GM18498 (cell line): ENCODE data around the gene IL6R.
"Not testable (repeated sequence)": the region's sequence is repeated elsewhere in the genome, so short reads cannot be mapped to it uniquely, and the experiment has no call there.

Experiments used
- ATAC-seq: cut with Tn5 transposase; IDR thresholded peaks from one replicate; pipeline ENCODE4 v1.9.1; 2021; ENCODE audit warnings: mild to moderate bottlenecking, moderate library complexity; ENCODE audit not compliant: unreplicated experiment

Gene IL6R

DNA sequence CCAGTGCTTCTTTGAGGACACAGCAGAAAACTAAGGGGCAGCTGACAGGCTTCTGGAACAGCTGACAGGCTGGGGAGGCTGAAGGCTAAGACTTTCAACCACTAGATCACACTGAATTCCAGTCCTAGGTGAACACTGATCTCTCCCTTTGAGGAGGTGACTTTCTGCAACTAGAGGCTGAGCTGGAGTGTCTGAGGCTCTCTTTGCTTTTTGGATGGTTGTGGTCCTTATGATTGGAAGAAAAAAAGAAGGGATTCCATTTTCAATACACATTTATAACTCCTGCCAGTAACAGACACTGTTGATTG is 1.4 kb downstream of the IL6R start:
- no peak for ATAC-seq

GRCh38 chr1:154406886-154407197 is 1.7 kb downstream of the IL6R start:
- ATAC-seq: peak; percentile 7

GRCh38 chr1:154407198-154408091 is 2.3 kb downstream of the IL6R start:
- ATAC-seq: peak; percentile 41

GRCh38 chr1:154408174-154408777 is 3.1 kb downstream of the IL6R start:
- ATAC-seq: no peak

GRCh38 chr1:154410185-154410827 is 5.2 kb downstream of the IL6R start:
- no peak for ATAC-seq

DNA sequence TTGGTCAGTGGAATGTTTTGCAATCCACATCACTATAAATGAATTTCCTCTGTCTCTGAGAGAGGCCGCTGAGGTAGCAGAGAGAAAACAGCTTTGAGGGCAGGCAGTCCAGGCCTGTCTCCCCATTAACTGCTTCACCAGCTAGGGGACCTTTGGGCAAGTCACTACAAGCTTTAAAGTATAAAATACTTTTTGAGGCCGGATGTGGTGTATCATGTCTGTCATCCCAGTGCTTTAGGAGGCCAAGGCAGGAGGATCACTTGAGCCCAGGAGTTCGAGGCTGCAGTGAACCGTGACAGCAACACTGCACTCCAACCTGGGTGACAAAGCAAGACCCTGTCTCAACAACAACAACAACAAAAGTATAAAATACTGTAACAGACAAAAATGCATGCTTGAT is 6.4 kb downstream of the IL6R start:
- ATAC-seq: no peak

GRCh38 chr1:154413177-154413783 is 8.1 kb downstream of the IL6R start:
- ATAC-seq: no peak

DNA sequence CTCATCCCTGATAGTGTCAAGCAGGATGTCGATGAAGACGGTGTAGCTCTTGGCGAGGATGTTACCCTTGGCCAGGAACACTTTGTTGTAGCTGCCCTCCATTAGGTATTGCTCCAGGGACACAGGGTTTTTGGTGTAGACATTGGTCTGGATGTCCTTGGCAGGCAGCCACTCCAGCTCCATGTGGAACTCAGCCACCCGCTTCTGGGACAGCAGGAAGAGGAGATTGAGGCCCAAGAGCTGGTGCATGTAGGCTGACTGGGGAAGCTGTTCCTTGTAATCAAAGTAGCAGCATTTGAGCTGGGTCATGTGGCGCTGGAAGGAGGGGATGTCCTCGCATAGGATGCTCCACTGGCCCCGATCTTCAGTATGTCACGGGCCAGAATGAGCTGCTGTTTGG is 9.5 kb downstream of the IL6R start:
- no peak for ATAC-seq

DNA sequence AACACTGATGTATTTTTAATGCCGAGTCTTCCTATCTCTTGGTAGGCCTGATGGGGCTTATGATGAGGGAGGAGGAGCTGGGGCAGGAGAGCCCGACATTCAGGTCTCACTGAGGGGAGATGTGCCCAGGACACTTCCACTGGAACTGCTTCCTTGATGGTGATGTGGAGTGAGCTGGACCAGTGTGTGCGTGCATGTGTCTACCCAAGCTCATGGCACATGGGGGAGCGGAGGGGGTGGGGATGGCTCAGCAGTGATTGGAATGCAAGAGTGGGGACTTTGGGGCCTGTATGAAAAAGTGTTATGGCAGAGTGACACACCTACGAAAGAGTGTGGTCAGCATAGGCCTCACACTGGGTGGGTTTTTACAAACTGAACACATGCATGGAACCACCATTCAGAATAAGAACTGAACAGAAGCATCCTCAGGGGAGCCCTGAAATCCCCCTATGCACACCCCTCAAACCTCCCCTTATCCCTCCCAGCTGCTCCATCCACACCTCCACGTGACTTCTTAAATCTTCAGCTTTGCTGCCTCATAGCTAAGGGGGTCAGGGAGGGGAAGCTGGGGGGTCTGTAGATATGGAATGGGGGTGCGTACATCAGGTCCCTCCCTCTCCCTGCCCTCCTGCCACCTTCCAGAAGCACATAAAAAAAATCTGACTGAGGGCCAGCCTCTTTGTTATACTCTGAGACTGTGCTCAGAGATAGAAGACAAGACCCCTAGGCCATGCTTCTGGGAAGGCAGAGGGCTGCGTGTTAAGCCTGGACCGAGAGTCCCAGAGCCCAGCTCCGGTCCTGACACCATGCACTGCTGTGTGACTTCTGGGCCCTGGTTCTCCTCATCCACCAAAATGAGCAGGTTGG is 11.6 kb downstream of the IL6R start:
- ATAC-seq: no peak

DNA sequence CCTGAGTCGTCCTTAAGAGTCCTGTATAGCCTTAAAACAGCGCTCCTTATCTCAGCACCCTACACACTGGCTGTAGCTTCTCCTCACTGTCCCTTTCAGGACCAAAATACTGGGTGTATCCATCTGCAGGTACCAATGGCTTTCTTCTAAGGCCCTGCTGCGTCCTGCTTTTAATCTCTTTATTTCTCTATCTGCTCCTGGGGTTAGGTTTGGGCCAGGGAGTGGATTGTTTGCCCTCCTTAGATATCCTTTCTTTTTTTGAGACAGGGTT is 12.1 kb downstream of the IL6R start:
- no peak for ATAC-seq

GRCh38 chr1:154418062-154418921 is 13.1 kb downstream of the IL6R start:
- no peak for ATAC-seq

DNA sequence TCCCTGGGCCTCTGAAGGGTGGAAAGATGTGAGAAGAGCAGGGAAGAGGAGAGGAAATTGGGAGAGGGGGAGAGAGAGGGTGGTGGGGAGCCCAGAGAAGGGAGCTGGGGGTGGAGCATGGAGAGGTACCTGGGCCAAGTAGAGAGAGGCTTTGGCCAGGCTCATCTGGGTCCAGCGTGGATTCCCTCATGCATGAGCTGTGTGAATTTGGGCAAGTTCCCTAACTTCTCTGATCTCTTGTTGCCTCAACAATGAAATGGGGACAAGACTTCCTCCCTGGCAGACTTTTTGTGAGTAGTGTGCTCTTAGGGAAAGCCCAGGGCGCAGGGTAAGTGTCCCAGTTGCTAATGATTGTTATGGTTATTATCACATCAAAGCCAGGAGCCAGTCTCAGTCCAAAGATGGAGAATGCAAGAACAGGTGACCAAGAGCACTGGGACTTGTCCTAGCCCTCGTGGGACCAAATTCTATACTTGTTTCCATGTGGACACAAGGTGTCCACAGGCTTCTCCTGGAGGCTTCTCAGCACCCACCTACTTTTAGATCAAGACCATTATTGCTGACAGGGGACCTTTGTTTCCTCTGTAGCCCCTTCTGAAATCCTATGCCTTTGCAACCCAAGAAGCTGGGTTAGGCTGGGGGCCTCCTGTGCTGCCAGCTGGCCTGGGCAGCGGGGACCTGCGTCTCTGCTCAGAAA is 13.9 kb downstream of the IL6R start:
- ATAC-seq: no peak

DNA sequence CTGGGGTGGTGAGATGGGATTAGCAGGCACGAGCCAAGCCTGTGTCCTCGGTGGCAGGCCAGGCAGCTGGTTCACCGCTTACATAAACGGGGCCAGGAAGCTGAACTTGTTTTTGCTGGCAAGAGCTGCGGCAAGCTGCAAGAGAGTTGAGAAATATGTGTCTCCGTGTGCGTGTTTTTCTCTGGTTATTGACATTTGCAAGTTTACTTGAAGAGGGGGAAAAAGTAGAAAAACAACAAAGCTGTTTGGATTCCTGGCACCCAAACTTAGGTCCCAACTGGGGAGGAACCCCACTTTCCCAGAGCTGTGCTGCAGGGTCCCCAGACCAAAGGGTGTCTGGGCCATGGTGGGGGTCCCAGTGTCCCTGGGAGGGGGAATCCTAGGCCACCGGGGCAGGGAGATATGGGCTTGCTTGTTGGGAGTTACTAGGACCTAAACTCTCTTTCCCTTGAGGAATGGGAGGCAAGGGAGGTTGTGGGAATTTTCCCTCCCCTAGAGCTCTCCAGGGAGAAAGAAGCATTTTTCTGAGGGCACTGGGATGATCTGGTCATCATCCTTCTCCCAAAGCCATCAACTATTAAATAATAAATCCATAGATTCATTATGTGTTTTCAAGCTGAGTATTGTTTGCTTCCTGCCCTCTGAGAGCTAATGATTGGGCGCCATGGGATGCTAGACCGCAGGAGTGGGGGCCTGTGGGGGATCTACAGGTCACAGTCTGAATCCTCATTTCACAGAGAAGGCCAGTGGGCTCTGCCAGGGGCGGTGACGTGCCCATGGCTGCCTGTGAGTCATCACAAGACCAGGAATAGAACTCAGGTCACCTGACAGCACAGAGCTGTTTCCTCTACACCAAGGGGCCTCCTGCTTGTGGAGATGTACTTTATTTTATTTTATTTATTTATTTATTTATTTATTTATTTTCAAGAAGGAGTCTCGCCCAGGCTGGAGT is 14.8 kb downstream of the IL6R start:
- ATAC-seq: peak; percentile 48

DNA sequence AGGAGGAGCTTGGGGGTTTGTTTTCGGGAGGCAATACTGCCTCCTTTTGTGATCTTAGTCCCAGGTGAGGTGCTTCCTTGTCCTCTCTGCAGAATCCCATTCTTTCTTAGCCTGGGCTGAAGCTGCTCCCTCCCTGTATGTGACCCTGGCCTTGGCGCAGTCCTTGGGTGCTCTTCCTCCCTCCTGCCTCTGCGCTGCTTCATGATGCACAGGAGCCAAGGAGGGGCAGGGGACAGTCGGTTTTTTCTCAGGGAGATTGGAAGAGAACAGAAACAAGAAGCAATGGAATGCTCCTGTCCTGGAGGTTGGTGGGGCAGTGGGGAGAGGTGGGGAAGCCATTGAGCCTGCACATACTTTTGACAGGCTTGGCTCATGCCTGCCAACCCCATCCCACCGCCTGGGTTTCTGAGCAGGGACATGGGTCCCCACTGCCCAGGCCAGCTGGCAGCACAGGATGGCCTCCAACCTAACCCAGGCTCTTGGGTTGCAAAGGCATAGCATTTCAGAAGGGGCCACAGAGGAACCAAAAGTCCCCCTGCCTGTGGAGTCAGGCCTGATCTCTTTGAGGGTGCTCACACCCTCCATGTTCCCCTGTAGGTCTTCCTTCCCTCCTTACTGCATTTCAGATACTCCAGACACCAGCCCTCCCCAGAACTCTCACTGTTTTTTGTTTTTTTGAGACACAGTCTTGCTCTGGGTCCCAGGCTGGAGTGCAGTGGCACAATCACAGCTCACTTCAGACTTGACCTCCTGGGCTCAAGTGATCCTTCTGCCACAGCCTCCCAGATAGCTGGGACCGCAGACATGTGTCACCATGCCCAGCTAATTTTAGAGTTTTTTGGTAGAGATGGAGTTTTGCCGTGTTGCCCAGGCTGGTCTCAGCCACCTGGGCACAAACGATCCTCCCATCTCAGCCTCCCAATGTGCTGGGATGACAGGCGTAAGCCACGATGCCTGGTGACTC is 16.1 kb downstream of the IL6R start:
- ATAC-seq: no peak

DNA sequence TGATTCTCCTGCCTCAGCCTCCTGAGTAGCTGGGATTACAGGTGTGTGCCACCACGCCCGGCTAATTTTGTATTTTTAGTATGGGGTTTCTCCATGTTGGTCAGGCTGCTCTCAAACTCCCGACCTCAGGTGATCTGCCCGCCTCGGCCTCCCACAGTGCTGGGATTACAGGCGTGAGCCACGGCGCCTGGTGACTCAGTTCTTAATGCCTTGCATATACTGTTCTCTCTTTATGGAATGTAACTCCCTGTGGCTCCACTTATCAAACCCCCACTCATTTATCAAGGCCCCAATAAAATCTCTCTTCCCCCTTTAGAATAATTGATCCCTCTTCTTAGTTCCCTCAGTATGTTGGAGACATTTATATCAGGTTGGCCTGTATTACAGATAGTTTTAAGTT is 16.9 kb downstream of the IL6R start:
- not testable (repeated sequence) for ATAC-seq

GRCh38 chr1:154422521-154422920 is 17.4 kb downstream of the IL6R start:
- ATAC-seq: no peak

DNA sequence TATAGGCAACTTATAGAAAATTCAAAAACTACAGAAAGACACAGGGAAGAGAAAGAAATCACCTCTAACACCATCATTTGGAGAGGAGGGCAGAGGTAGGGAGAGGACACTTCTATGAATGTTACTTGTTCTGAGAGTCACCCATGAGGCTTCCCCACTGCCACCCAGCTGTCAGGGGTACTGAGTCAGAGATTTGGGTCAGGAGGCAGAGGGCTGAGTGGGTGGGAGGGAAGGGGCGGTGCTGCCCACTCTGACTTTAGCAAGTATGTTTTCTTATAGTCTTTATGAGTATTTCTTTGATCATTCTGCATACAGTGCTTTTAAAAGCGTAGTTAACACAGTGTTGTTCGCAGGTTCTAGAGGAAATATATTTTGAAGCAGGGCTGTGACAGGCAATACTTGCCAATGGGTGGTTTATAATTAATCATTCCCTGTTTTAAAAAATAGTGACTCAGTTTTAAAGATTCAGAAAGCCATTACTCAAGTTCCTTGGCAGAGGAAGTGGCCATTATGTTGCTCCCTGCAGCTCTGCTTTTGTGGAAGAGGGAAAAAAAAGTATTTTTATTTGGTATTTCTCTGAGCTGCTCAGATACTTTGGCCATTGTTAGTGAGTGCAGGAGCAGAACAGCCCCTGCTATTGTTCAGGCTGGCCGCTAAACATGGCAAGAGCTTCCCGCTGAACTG is 18.3 kb downstream of the IL6R start:
- ATAC-seq: no peak
